Measurements from ENCODE around the gene GPR107.

The GPR107 gene

DNA sequence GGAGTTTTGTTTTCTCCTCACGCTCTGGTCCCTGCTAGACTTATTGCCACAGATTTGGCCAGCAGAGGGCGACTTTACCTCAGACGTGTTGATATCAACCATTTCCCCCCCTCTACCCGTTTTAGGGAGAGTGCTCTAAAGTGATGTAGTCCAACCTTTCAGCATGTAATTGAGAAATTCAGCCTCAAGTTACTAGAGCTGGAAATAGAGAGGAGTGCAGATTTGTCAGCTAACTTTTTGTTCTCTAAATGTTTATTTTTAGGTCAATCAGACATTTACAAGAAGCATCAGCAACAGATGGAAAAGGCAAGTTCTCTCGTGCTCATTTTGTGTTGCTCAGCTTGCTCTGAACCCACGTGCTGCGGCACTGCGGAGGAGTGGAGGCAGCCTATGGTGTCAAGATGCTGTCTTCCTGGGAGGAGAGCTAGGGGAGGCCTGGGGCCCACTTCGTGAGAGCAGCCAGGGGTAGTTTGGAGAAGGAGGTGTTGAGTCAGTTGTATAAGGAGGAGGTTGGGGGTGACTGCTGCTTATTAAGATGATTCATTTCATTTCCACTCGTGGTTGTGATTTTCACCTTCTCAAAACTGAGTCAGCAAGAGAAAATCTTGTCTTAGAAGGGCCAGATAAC, 53.6 kb downstream of the GPR107 start:
- Mint-ChIP-seq H3K27me3 (ENCODE audit: low read depth) (peaks cover 6% of the 10 kb centered on the region), H3K27ac (peak overlapping the region; percentile 14 to 73 (median 58)), H3K9me3 (no peaks in the 10 kb centered on the region), H3K36me3 (ENCODE audit: low read depth) (peaks cover 59% of the 10 kb centered on the region), H3K4me3 (no peak overlapping the region), H3K4me1 (peaks cover 22% of the 10 kb centered on the region)
- TF ChIP-seq, protein P1, sequence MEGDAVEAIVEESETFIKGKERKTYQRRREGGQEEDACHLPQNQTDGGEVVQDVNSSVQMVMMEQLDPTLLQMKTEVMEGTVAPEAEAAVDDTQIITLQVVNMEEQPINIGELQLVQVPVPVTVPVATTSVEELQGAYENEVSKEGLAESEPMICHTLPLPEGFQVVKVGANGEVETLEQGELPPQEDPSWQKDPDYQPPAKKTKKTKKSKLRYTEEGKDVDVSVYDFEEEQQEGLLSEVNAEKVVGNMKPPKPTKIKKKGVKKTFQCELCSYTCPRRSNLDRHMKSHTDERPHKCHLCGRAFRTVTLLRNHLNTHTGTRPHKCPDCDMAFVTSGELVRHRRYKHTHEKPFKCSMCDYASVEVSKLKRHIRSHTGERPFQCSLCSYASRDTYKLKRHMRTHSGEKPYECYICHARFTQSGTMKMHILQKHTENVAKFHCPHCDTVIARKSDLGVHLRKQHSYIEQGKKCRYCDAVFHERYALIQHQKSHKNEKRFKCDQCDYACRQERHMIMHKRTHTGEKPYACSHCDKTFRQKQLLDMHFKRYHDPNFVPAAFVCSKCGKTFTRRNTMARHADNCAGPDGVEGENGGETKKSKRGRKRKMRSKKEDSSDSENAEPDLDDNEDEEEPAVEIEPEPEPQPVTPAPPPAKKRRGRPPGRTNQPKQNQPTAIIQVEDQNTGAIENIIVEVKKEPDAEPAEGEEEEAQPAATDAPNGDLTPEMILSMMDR (IDR thresholded peaks at IDR 0.05; ENCODE audit: unreplicated experiment in 3 of 3), result peak; percentile 72 to 79 (median 76)

DNA sequence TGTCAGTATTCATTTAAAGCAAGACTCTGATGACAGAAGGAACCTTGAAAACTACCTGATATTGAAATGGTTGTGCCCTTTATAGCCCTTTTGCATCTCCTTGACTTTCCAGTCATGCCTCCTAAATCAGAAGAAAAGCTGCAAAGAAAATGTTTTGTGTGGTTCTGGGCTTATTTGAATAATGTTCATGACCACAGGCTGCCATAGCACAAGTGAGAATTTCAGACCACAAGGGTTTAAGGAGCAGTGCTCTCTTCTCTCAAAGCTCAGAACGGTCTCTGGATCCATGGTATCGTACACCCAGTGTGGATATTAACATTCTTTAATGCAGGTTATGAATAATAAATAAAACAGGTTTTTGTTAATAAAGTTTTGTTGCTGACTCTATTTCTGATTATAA, 54.2 kb downstream of the GPR107 start:
- H3K27me3 Mint-ChIP-seq (ENCODE audit: low read depth), result peaks cover 6% of the 10 kb centered on the region
- peak overlapping the region in 1 of 3 experiments; percentile 73 for H3K27ac Mint-ChIP-seq
- no peaks in the 10 kb centered on the region for H3K9me3 Mint-ChIP-seq
- TF ChIP-seq, protein P1 (IDR thresholded peaks at IDR 0.05; ENCODE audit: unreplicated experiment in 3 of 3), result no peak
- peaks cover 21% of the 10 kb centered on the region for H3K4me1 Mint-ChIP-seq
- H3K36me3 Mint-ChIP-seq (ENCODE audit: low read depth), result peaks cover 56% of the 10 kb centered on the region
- H3K4me3 Mint-ChIP-seq, result no peak overlapping the region

DNA sequence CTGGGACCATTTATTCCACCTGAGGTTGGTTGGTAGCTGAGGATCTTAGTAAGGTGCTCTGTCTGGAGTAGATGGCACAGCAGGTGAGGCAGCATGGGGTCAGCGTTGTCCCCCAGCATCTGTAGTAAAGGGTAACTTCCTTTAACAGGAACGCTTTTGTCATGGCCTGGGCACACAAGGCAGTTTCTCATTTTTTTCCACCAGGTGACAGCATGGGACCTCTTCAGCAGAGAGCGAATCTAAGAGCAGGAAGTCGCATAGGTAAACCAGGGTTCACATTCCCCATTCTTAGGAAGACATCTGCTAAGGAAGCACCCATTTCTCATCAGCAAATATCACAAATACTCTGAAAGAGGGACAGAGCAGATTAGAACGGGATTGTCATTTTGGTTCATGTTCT, 56.5 kb downstream of the GPR107 start:
- Mint-ChIP-seq H3K27me3 (ENCODE audit: low read depth) (peaks cover 6% of the 10 kb centered on the region), H3K9me3 (no peaks in the 10 kb centered on the region), H3K27ac (no peak overlapping the region), H3K36me3 (ENCODE audit: low read depth) (peaks cover 46% of the 10 kb centered on the region), H3K4me3 (no peak overlapping the region), H3K4me1 (peaks cover 21% of the 10 kb centered on the region)
- TF ChIP-seq, protein P1 (IDR thresholded peaks at IDR 0.05; ENCODE audit: unreplicated experiment in 3 of 3), result no peak

DNA sequence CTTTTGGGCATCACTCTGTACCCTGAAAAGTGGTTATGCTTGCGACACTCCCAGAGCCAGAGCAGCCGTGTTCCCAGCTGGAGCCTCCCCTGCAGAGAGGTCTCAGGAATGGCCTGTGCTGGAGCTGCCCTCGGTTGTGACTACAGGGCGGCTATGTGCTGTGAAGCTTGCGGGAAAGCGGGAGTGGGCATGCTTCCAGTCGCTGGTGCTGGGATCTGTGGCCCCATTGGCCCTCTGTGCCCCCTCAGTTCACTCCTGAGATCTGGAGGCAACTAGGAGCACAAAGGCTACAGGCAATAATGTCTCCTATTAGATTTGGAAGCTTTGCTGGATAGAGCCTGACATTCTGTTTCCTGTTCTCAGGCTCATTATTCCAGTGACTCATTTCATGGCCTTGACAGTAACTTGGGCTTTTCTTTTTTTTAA, 56.9 kb downstream of the GPR107 start:
- Mint-ChIP-seq H3K27me3 (ENCODE audit: low read depth) (peaks cover 6% of the 10 kb centered on the region), H3K9me3 (no peaks in the 10 kb centered on the region), H3K36me3 (ENCODE audit: low read depth) (peaks cover 46% of the 10 kb centered on the region), H3K4me1 (peaks cover 21% of the 10 kb centered on the region), H3K4me3 (no peak overlapping the region), H3K27ac (no peak overlapping the region)
- TF ChIP-seq, protein P1 (IDR thresholded peaks at IDR 0.05; ENCODE audit: unreplicated experiment in 3 of 3), result no peak

DNA sequence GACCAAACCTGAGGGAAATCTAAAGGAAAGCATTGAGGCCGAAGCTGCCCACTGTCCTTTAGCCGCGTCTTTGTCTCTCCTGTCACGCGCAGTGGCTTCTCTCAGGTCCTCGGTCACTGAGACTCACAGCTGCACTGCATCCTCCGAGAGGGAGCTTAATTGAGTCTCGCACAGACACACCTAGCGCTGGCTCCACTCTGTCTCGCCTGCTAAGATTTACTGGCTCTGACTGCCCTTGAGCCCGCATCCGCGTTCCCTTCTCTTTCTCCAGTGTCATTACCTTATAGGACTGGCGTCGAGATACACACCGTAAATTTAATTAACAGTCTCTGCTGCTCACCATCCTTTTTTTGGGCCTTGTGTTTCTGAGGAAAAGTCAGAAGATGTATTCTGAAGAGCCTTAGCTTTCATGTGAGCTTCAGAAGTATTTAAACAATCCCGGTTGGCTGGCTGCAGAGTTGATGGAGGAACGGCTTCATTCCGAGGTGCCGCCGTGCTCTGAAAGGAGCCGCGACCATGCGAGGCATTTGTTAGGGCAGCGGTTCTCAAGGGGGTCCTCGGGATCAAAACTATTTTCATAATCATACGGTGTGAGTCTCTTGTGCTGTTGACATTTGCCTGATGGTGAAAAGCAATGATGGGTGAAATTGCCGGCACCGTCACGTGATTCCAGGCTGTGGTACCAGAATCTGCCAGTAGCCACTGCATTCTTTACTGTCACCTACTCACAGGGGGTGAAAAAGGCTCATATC, 58.3 kb downstream of the GPR107 start:
- TF ChIP-seq, protein P1 (IDR thresholded peaks at IDR 0.05; ENCODE audit: unreplicated experiment in 3 of 3), result no peak
- peaks cover 27% of the 10 kb centered on the region for H3K4me1 Mint-ChIP-seq
- H3K9me3 Mint-ChIP-seq, result no peaks in the 10 kb centered on the region
- no peak overlapping the region for H3K4me3 Mint-ChIP-seq
- H3K36me3 Mint-ChIP-seq (ENCODE audit: low read depth), result peaks cover 43% of the 10 kb centered on the region
- H3K27me3 Mint-ChIP-seq (ENCODE audit: low read depth), result peaks cover 6% of the 10 kb centered on the region
- peak overlapping the region; percentile 13 to 43 (median 39) for H3K27ac Mint-ChIP-seq

Measured in nephron (organoid).